GM12891 (cell line): Measurements from ENCODE around the gene RBM33.

Source experiments
- PAX5 ChIP-seq: IDR thresholded peaks from 2 replicates; pipeline ENCODE4 v1.6.1; 2011; ENCODE audit warnings: low read length, moderate library complexity, mild to moderate bottlenecking; ENCODE audit not compliant: insufficient read depth, severe bottlenecking
- POLR2A ChIP-seq: IDR thresholded peaks from 2 replicates; pipeline ENCODE4 v1.6.1; 2011; ENCODE audit warnings: low read depth, low read length, control low read depth
- POLR2AphosphoS5 ChIP-seq: IDR thresholded peaks from 2 replicates; pipeline ENCODE4 v1.6.1; 2011; ENCODE audit warnings: low read depth, low read length, control low read depth
- POU2F2 ChIP-seq: IDR thresholded peaks from 2 replicates; pipeline ENCODE4 v1.6.1; 2011; ENCODE audit warnings: low read depth, mild to moderate bottlenecking, control low read depth, low read length, moderate library complexity
- SPI1 ChIP-seq: IDR thresholded peaks from 2 replicates; pipeline ENCODE4 v1.6.1; 2011; ENCODE audit warnings: low read depth, low read length, control low read depth
- TAF1 ChIP-seq: IDR thresholded peaks from 2 replicates; pipeline ENCODE4 v1.6.1; 2011; ENCODE audit warnings: low read depth, low read length, control low read depth

GRCh38 chr7:155744971-155745683 is 100.7 kb downstream of the RBM33 start:
- TF ChIP-seq POLR2A (no peak), TAF1 (no peak), POLR2AphosphoS5 (no peak), SPI1 (no peak), PAX5 (no peak), POU2F2 (no peak)
